ENCODE data around the gene WDR45B. TPM values are rescaled to one million over a fixed set of nuclear protein-coding genes. Genes with fewer than 3 reads are reported as not detected.

Gene WDR45B
- total and polyA plus RNA-seq, 10 donors: 30.9 to 80.2 (median 65.6) TPM

GRCh38 chr17:82681547-82681946 lies 33.3 kb upstream of the WDR45B start:
- 93 to 97% (median 95%) methylated on average over 3 of the region's 3 CpGs for WGBS, 5 donors
- TF ChIP-seq CTCF (IDR thresholded peaks at IDR 0.05 in 8 of 11, conservative IDR thresholded peaks at IDR 0.05 in 3 of 11): no peak
- no peak for TF ChIP-seq POLR2AphosphoS5 (IDR thresholded peaks at IDR 0.05)
- no peak for TF ChIP-seq POLR2A (IDR thresholded peaks at IDR 0.05)
- Histone ChIP-seq H3K4me3 (no peak overlapping the region), H3K9me3 (peaks cover 0 to 21% (median 16%) of the 10 kb centered on the region in 8 donors), H3K27me3 (replicated peaks in 1 of 7) (no peaks in the 10 kb centered on the region), H3K36me3 (no peaks in the 10 kb centered on the region), H3K4me1 (no peaks in the 10 kb centered on the region), H3K27ac (no peak overlapping the region)
- intact Hi-C loops (cut with DNase I; ENCODE audit: low total_unique reads): no loop called here
- DNase-seq: no peak

- intact Hi-C loops (cut with DNase I; ENCODE audit: low total_unique reads): no loop called here
- Histone ChIP-seq H3K4me3 (no peak overlapping the region), H3K4me1 (no peaks in the 10 kb centered on the region), H3K36me3 (no peaks in the 10 kb centered on the region), H3K27ac (no peak overlapping the region), H3K9me3 (peaks cover 0 to 21% (median 16%) of the 10 kb centered on the region in 8 donors), H3K27me3 (replicated peaks in 1 of 7) (no peaks in the 10 kb centered on the region)
- TF ChIP-seq CTCF (IDR thresholded peaks at IDR 0.05 in 8 of 11, conservative IDR thresholded peaks at IDR 0.05 in 3 of 11) (no peak), POLR2A (IDR thresholded peaks at IDR 0.05) (no peak), POLR2AphosphoS5 (IDR thresholded peaks at IDR 0.05) (no peak)
- WGBS, 5 donors: 89 to 93% (median 91%) methylated on average over 18 to 28 of the region's 28 CpGs
- DNase-seq: no peak
These were observed 31.6 kb upstream of the WDR45B start for GRCh38 chr17:82679586-82680465.

GRCh38 chr17:82678265-82678891 lies 30.1 kb upstream of the WDR45B start:
- H3K27me3 ChIP-seq (replicated peaks in 1 of 7): no peaks in the 10 kb centered on the region
- H3K4me1 ChIP-seq: no peaks in the 10 kb centered on the region
- no peaks in the 10 kb centered on the region for H3K36me3 ChIP-seq
- 86 to 91% (median 90%) methylated on average over 14 of the region's 14 CpGs for WGBS, 5 donors
- H3K9me3 ChIP-seq: peaks cover 0 to 21% (median 16%) of the 10 kb centered on the region in 8 donors
- no peak overlapping the region for H3K4me3 ChIP-seq
- H3K27ac ChIP-seq: no peak overlapping the region
- intact Hi-C loops (cut with DNase I; ENCODE audit: low total_unique reads): no loop called here
- DNase-seq: no peak
- no peak for TF ChIP-seq POLR2AphosphoS5 (IDR thresholded peaks at IDR 0.05)
- no peak for TF ChIP-seq POLR2A (IDR thresholded peaks at IDR 0.05)
- TF ChIP-seq CTCF (IDR thresholded peaks at IDR 0.05 in 8 of 11, conservative IDR thresholded peaks at IDR 0.05 in 3 of 11): no peak

- Histone ChIP-seq H3K4me3 (no peak overlapping the region), H3K36me3 (no peaks in the 10 kb centered on the region), H3K4me1 (no peaks in the 10 kb centered on the region), H3K27me3 (replicated peaks in 1 of 7) (no peaks in the 10 kb centered on the region), H3K27ac (no peak overlapping the region), H3K9me3 (peaks cover 0 to 18% (median 16%) of the 10 kb centered on the region in 8 donors)
- no peak for TF ChIP-seq CTCF (IDR thresholded peaks at IDR 0.05 in 8 of 11, conservative IDR thresholded peaks at IDR 0.05 in 3 of 11)
- no peak for TF ChIP-seq POLR2A (IDR thresholded peaks at IDR 0.05)
- TF ChIP-seq POLR2AphosphoS5 (IDR thresholded peaks at IDR 0.05): no peak
- intact Hi-C loops (cut with DNase I; ENCODE audit: low total_unique reads): no loop called here
- 87 to 90% (median 87%) methylated on average over 23 of the region's 23 CpGs for WGBS, 5 donors
- DNase-seq: no peak
These were observed 29.2 kb upstream of the WDR45B start for GRCh38 chr17:82677353-82677925.

Measured in spleen (tissue), 11 donors.